PC-9 (cell line): ENCODE measurements around the gene CRYBG1.

ENCODE experiments used
- CTCF ChIP-seq: fragments of 200-600 bp; sonication (generic); conservative IDR thresholded peaks from 2 replicates; pipeline ENCODE4 v1.6.1; 2017; ENCODE audit warnings: mixed run types, antibody characterized with exemption, mild to moderate bottlenecking, moderate library complexity
- EZH2 ChIP-seq: fragments of 200-600 bp; sonication (generic); IDR thresholded peaks from 2 replicates; pipeline ENCODE4 v1.8.0; 2017; ENCODE audit warnings: antibody characterized with exemption, low read depth

GRCh38 chr6:106339334-106340029 is 21.0 kb upstream of the CRYBG1 start:
- TF ChIP-seq CTCF (peak; percentile 90), EZH2 (no peak)
